HepG2 (cell line): Measurements from ENCODE around the gene MED23. TPM values are rescaled to one million over a fixed set of nuclear protein-coding genes. Genes with fewer than 3 reads are reported as not detected.

Source experiments
- BHLHE40 ChIP-seq: IDR thresholded peaks from 2 replicates; pipeline ENCODE4 v1.6.1; 2011; ENCODE audit warnings: low read length, improper control_type of control experiment
- CENPT ChIP-seq: sonication (generic); formaldehyde crosslinking; IDR thresholded peaks from 2 replicates; pipeline ENCODE4 v1.8.0; 2022; ENCODE audit warnings: low read depth, mild to moderate bottlenecking, moderate library complexity, missing genetic modification reagents
- HOXA9 ChIP-seq: sonication (generic); formaldehyde crosslinking; IDR thresholded peaks from 2 replicates; pipeline ENCODE4 v1.8.1; 2022; ENCODE audit warnings: missing genetic modification reagents, mild to moderate bottlenecking, moderate library complexity, borderline replicate concordance
- IRF1 ChIP-seq: sonication (generic); formaldehyde crosslinking; IDR thresholded peaks from 2 replicates; pipeline ENCODE4 v1.4.0; 2020; ENCODE audit warnings: low read depth, mild to moderate bottlenecking, missing genetic modification reagents
- NFYB ChIP-seq: sonication (generic); formaldehyde crosslinking; IDR thresholded peaks from 2 replicates; pipeline ENCODE4 v1.4.0; 2020; ENCODE audit warnings: missing genetic modification reagents
- PHF20 ChIP-seq: sonication (generic); formaldehyde crosslinking; IDR thresholded peaks from 2 replicates; pipeline ENCODE4 v1.5.0; 2020; ENCODE audit warnings: mild to moderate bottlenecking, missing genetic modification reagents
- PTBP1 ChIP-seq: fragments of 200-400 bp; formaldehyde crosslinking; IDR thresholded peaks from 2 replicates; pipeline ENCODE4 v1.6.1; 2018; ENCODE audit warnings: low read length, low read depth; ENCODE audit not compliant: poor library complexity, severe bottlenecking
- TCF7 ChIP-seq: sonication (generic); IDR thresholded peaks from 2 replicates; pipeline ENCODE4 v1.6.1; 2016; ENCODE audit warnings: antibody characterized with exemption, low read depth
- TFE3 ChIP-seq: IDR thresholded peaks from 2 replicates; pipeline ENCODE4 v1.6.1; 2016
- ZBTB43 ChIP-seq: sonication (generic); formaldehyde crosslinking; conservative IDR thresholded peaks from 2 replicates; pipeline ENCODE4 v1.4.0; 2020; ENCODE audit warnings: missing genetic modification reagents
- ZBTB44 ChIP-seq: sonication (generic); formaldehyde crosslinking; IDR thresholded peaks from 2 replicates; pipeline ENCODE4 v1.4.0; 2020; ENCODE audit warnings: missing genetic modification reagents
- ZC3H4 ChIP-seq: sonication (generic); formaldehyde crosslinking; IDR thresholded peaks from 2 replicates; pipeline ENCODE4 v1.4.0; 2020; ENCODE audit warnings: missing genetic modification reagents, borderline replicate concordance
- ZNF24 ChIP-seq: fragments of 450-650 bp; IDR thresholded peaks from 2 replicates; pipeline ENCODE4 v1.6.1; 2017; ENCODE audit warnings: antibody characterized with exemption, mild to moderate bottlenecking
- ZNF329 ChIP-seq: sonication (generic); formaldehyde crosslinking; IDR thresholded peaks from 2 replicates; pipeline ENCODE4 v1.9.0; 2021; ENCODE audit warnings: low read depth, mild to moderate bottlenecking, missing genetic modification reagents
- ZNF367 ChIP-seq: sonication (generic); formaldehyde crosslinking; IDR thresholded peaks from 2 replicates; pipeline ENCODE4 v1.4.0; 2020; ENCODE audit warnings: missing genetic modification reagents, borderline replicate concordance
- ZNF431 ChIP-seq: sonication (generic); formaldehyde crosslinking; IDR thresholded peaks from 2 replicates; pipeline ENCODE4 v1.9.0; 2022; ENCODE audit warnings: missing genetic modification reagents, low read depth, mild to moderate bottlenecking, borderline replicate concordance
- ZNF580 ChIP-seq: IDR thresholded peaks from 2 replicates; pipeline ENCODE4 v1.6.1; 2016; ENCODE audit warnings: low read depth, borderline replicate concordance
- ZNF607 ChIP-seq: sonication (generic); formaldehyde crosslinking; IDR thresholded peaks from 2 replicates; pipeline ENCODE4 v1.5.1; 2020; ENCODE audit warnings: missing genetic modification reagents, mild to moderate bottlenecking, borderline replicate concordance
- ZNF616 ChIP-seq: sonication (generic); formaldehyde crosslinking; IDR thresholded peaks from 2 replicates; pipeline ENCODE4 v1.5.0; 2020; ENCODE audit warnings: low read depth, mild to moderate bottlenecking, missing genetic modification reagents
- ZNF724P ChIP-seq: sonication (generic); formaldehyde crosslinking; IDR thresholded peaks from 2 replicates; pipeline ENCODE4 v1.8.0; 2022; ENCODE audit warnings: missing genetic modification reagents, borderline replicate concordance
- ZNF800 ChIP-seq: sonication (generic); formaldehyde crosslinking; IDR thresholded peaks from 2 replicates; pipeline ENCODE4 v1.4.0; 2020; ENCODE audit warnings: missing genetic modification reagents
- polyA plus RNA-seq, 8 experiments: library from polyadenylated mRNA; depleted of rRNA in 3 of 8; stranded (reverse) in 7 of 8; unstranded in 1 of 8; fragments of >200 nt; fragmentation: Illumina TruSeq in 4 of 8; extraction: Trizol in 4 of 8; gene quantifications; 2 replicates each; pipeline versions ENCODE4 v1.2.1 to v1.2.3, GENCODE V29; 2011 to 2016; ENCODE audit warnings: low read depth in 4 of 8, missing spikeins in 1 of 8, mixed read lengths in 1 of 8; ENCODE audit not compliant: insufficient read depth in 1 of 8
- total RNA-seq, 5 experiments: library from RNA; depleted of rRNA; stranded (reverse); fragments of >200 nt; fragmentation: Illumina TruSeq; extraction: Trizol; gene quantifications; 2 replicates each; pipeline ENCODE4 v1.2.3, GENCODE V29; 2016; ENCODE audit warnings: low read depth in 1 of 5

Gene MED23
- total and polyA plus RNA-seq, 2 of the 13 experiments (the other 11 are each of a cell fraction or from before 2014, with no cell fraction given) = 34.9 to 50.5 TPM

- TF ChIP-seq ZNF431 (peak; percentile 97), TCF7 (0 out of 2 replicates have a peak, but pooled peaks have one; percentile 21), PTBP1 (peak; percentile 100), BHLHE40 (peak; percentile 58; the same call in 1 of the 2 replicates), ZNF616 (CRISPR knock-in tag) (no peak), ZNF329 (peak; percentile 90; the same call in 1 of the 2 replicates), ZNF580 (CRISPR knock-in tag) (peak; percentile 100), NFYB (peak; percentile 72), HOXA9 (CRISPR knock-in tag) (no peak; the same call in 1 of the 2 replicates), ZNF367 (CRISPR knock-in tag) (peak; percentile 95), ZC3H4 (CRISPR knock-in tag) (no peak), TFE3 (CRISPR knock-in tag) (peak; percentile 79), CENPT (no peak), IRF1 (CRISPR knock-in tag) (peak; percentile 91), PHF20 (CRISPR knock-in tag) (peak; percentile 100), ZBTB43 (CRISPR knock-in tag) (peak; percentile 90), ZBTB44 (CRISPR knock-in tag) (no peak), ZNF724P (CRISPR knock-in tag) (peak; percentile 93; the same call in 1 of the 2 replicates), ZNF24 (peak; percentile 90), ZNF607 (CRISPR knock-in tag) (peak; percentile 99), ZNF800 (CRISPR knock-in tag) (peak; percentile 91)
These were observed at the start of gene MED23 (continued) for GRCh38 chr6:131627724-131628682.
